Stomach smooth muscle (tissue), 2 donors: ENCODE data around the gene DOCK3.
"Not testable (repeated sequence)": the region's sequence is repeated elsewhere in the genome, so short reads cannot be mapped to it uniquely, and the experiment has no call there.

ENCODE experiments used
- H3K27ac ChIP-seq: one replicate; pipeline ENCODE4 v1.7.0; 2013; ENCODE audit warnings: mild to moderate bottlenecking, low read length, inconsistent platforms
- H3K27me3 ChIP-seq, 2 donors: one replicate each; pipeline ENCODE4 v1.7.0; 2013; ENCODE audit warnings: low read length in 2 of 2; ENCODE audit not compliant: insufficient read depth in 2 of 2, control insufficient read depth in 1 of 2
- H3K36me3 ChIP-seq, 2 donors: one replicate each; pipeline ENCODE4 v1.7.0; 2013; ENCODE audit warnings: low read length in 2 of 2; ENCODE audit not compliant: control insufficient read depth in 2 of 2, insufficient read depth in 2 of 2
- H3K4me1 ChIP-seq: one replicate; pipeline ENCODE4 v1.7.0; 2013; ENCODE audit warnings: low read length; ENCODE audit not compliant: control insufficient read depth, insufficient read depth
- H3K4me3 ChIP-seq, 2 donors: one replicate each; pipeline ENCODE4 v1.7.0; 2013; ENCODE audit warnings: low read length in 2 of 2
- H3K9ac ChIP-seq, 2 donors: one replicate each; pipeline ENCODE4 v1.7.0; 2013; ENCODE audit warnings: low read length in 2 of 2, mild to moderate bottlenecking in 1 of 2
- H3K9me3 ChIP-seq, 2 donors: one replicate each; pipeline ENCODE4 v1.7.0; 2013; ENCODE audit warnings: low read length in 2 of 2; ENCODE audit not compliant: control insufficient read depth in 2 of 2
- donor health status: healthy.
- donor health status: Pancreatic carcinoma.

Gene DOCK3

GRCh38 chr3:50803805-50804204 is 129.1 kb downstream of the DOCK3 start:
- H3K27me3 ChIP-seq, H3K27ac ChIP-seq, H3K9me3 ChIP-seq, H3K36me3 ChIP-seq, H3K9ac ChIP-seq, H3K4me3 ChIP-seq, H3K4me1 ChIP-seq: not testable (repeated sequence)

GRCh38 chr3:50804376-50804775 is 129.6 kb downstream of the DOCK3 start:
- H3K9ac ChIP-seq, H3K9me3 ChIP-seq, H3K4me1 ChIP-seq, H3K27ac ChIP-seq, H3K27me3 ChIP-seq, H3K36me3 ChIP-seq, H3K4me3 ChIP-seq: not testable (repeated sequence)

GRCh38 chr3:50805321-50805720 is 130.6 kb downstream of the DOCK3 start:
- no peaks in the 10 kb centered on the region for H3K27me3 ChIP-seq
- peaks cover 2% of the 10 kb centered on the region for H3K4me1 ChIP-seq
- no peak overlapping the region for H3K27ac ChIP-seq
- no peaks in the 10 kb centered on the region for H3K36me3 ChIP-seq
- no peaks in the 10 kb centered on the region for H3K9me3 ChIP-seq
- H3K4me3 ChIP-seq: no peak overlapping the region
- H3K9ac ChIP-seq: no peak overlapping the region

- Histone ChIP-seq H3K9me3 (no peaks in the 10 kb centered on the region), H3K27me3 (no peaks in the 10 kb centered on the region), H3K4me1 (peaks cover 2% of the 10 kb centered on the region), H3K27ac (no peak overlapping the region), H3K9ac (no peak overlapping the region), H3K4me3 (no peak overlapping the region), H3K36me3 (no peaks in the 10 kb centered on the region)
These were observed 131.3 kb downstream of the DOCK3 start for GRCh38 chr3:50806031-50806430.

- H3K9me3 ChIP-seq: no peaks in the 10 kb centered on the region
- no peak overlapping the region for H3K9ac ChIP-seq
- no peak overlapping the region for H3K4me3 ChIP-seq
- peaks cover 2% of the 10 kb centered on the region for H3K4me1 ChIP-seq
- H3K36me3 ChIP-seq: no peaks in the 10 kb centered on the region
- H3K27ac ChIP-seq: no peak overlapping the region
- H3K27me3 ChIP-seq: no peaks in the 10 kb centered on the region
These were observed 132.1 kb downstream of the DOCK3 start for GRCh38 chr3:50806806-50807205.

- peaks cover 2% of the 10 kb centered on the region for H3K4me1 ChIP-seq
- H3K9ac ChIP-seq: no peak overlapping the region
- H3K9me3 ChIP-seq: no peaks in the 10 kb centered on the region
- no peaks in the 10 kb centered on the region for H3K36me3 ChIP-seq
- H3K27me3 ChIP-seq: no peaks in the 10 kb centered on the region
- no peak overlapping the region for H3K27ac ChIP-seq
- H3K4me3 ChIP-seq: no peak overlapping the region
These were observed 132.5 kb downstream of the DOCK3 start for GRCh38 chr3:50807266-50807665.

GRCh38 chr3:50811893-50812292 is 137.2 kb downstream of the DOCK3 start:
- Histone ChIP-seq H3K36me3 (no peaks in the 10 kb centered on the region), H3K27ac (no peak overlapping the region), H3K4me1 (no peaks in the 10 kb centered on the region), H3K9me3 (no peaks in the 10 kb centered on the region), H3K27me3 (no peaks in the 10 kb centered on the region), H3K9ac (no peak overlapping the region), H3K4me3 (no peak overlapping the region)

- Histone ChIP-seq H3K9ac (no peak overlapping the region), H3K27ac (no peak overlapping the region), H3K27me3 (no peaks in the 10 kb centered on the region), H3K4me3 (no peak overlapping the region), H3K4me1 (no peaks in the 10 kb centered on the region), H3K36me3 (no peaks in the 10 kb centered on the region), H3K9me3 (no peaks in the 10 kb centered on the region)
These were observed 141.1 kb downstream of the DOCK3 start for GRCh38 chr3:50815844-50816243.

GRCh38 chr3:50816894-50817293 is 142.2 kb downstream of the DOCK3 start:
- no peak overlapping the region for H3K9ac ChIP-seq
- no peaks in the 10 kb centered on the region for H3K36me3 ChIP-seq
- no peak overlapping the region for H3K27ac ChIP-seq
- no peaks in the 10 kb centered on the region for H3K4me1 ChIP-seq
- H3K9me3 ChIP-seq: no peaks in the 10 kb centered on the region
- no peak overlapping the region for H3K4me3 ChIP-seq
- no peaks in the 10 kb centered on the region for H3K27me3 ChIP-seq

GRCh38 chr3:50817756-50818529 is 143.2 kb downstream of the DOCK3 start:
- Histone ChIP-seq H3K9ac (no peak overlapping the region), H3K36me3 (no peaks in the 10 kb centered on the region), H3K4me3 (no peak overlapping the region), H3K9me3 (no peaks in the 10 kb centered on the region), H3K4me1 (no peaks in the 10 kb centered on the region), H3K27ac (no peak overlapping the region), H3K27me3 (no peaks in the 10 kb centered on the region)

GRCh38 chr3:50819882-50820281 is 145.2 kb downstream of the DOCK3 start:
- H3K4me3 ChIP-seq: no peak overlapping the region

More at GRCh38 chr3:50819882-50820281, 145.2 kb downstream of the DOCK3 start:
- H3K9me3 ChIP-seq: no peaks in the 10 kb centered on the region
- no peaks in the 10 kb centered on the region for H3K4me1 ChIP-seq
- no peak overlapping the region for H3K9ac ChIP-seq
- H3K27me3 ChIP-seq: no peaks in the 10 kb centered on the region
- no peak overlapping the region for H3K27ac ChIP-seq
- H3K36me3 ChIP-seq: no peaks in the 10 kb centered on the region
